Islet precursor cell (in vitro differentiated cells): ENCODE data around the gene NOS1AP.

Experiments
- DNase-seq: peaks from one replicate; pipeline ENCODE4 v3.0.0-alpha.2; 2018

The NOS1AP gene

GRCh38 chr1:162139211-162139610 lies 69.7 kb downstream of the NOS1AP start:
- DNase-seq = no peak

GRCh38 chr1:162141281-162142054 lies 72.0 kb downstream of the NOS1AP start:
- DNase-seq = no peak

- DNase-seq = no peak
Observed at GRCh38 chr1:162142968-162143367, 73.5 kb downstream of the NOS1AP start.

GRCh38 chr1:162144268-162144667 lies 74.8 kb downstream of the NOS1AP start:
- DNase-seq = no peak

GRCh38 chr1:162144853-162145252 lies 75.4 kb downstream of the NOS1AP start:
- DNase-seq = no peak

- peak; percentile 54 for DNase-seq
Observed at GRCh38 chr1:162145280-162145965, 75.9 kb downstream of the NOS1AP start.

GRCh38 chr1:162145966-162146696 lies 76.6 kb downstream of the NOS1AP start:
- peak; percentile 56 for DNase-seq

- no peak for DNase-seq
Observed at GRCh38 chr1:162147760-162148159, 78.3 kb downstream of the NOS1AP start.

- DNase-seq = no peak
Observed at GRCh38 chr1:162150112-162150511, 80.6 kb downstream of the NOS1AP start.

GRCh38 chr1:162151900-162152829 lies 82.7 kb downstream of the NOS1AP start:
- DNase-seq = peak; percentile 78

- DNase-seq = no peak
Observed at GRCh38 chr1:162153374-162153773, 83.9 kb downstream of the NOS1AP start.

- no peak for DNase-seq
Observed at GRCh38 chr1:162157469-162157868, 88.0 kb downstream of the NOS1AP start.

GRCh38 chr1:162158624-162159271 lies 89.3 kb downstream of the NOS1AP start:
- DNase-seq = no peak

- no peak for DNase-seq
Observed at GRCh38 chr1:162159515-162159914, 90.0 kb downstream of the NOS1AP start.

GRCh38 chr1:162161916-162162550 lies 92.5 kb downstream of the NOS1AP start:
- DNase-seq = no peak

- no peak for DNase-seq
Observed at GRCh38 chr1:162165528-162165927, 96.0 kb downstream of the NOS1AP start.

- DNase-seq = no peak
Observed at GRCh38 chr1:162166917-162167615, 97.6 kb downstream of the NOS1AP start.

GRCh38 chr1:162168261-162168660 lies 98.8 kb downstream of the NOS1AP start:
- no peak for DNase-seq

- no peak for DNase-seq
Observed at GRCh38 chr1:162169031-162169790, 99.7 kb downstream of the NOS1AP start.

GRCh38 chr1:162171111-162171510 lies 101.6 kb downstream of the NOS1AP start:
- DNase-seq = no peak
